Measurements from ENCODE around the gene PPM1N.
A peak's percentile ranks its signal among the peaks of the same experiment; 100 is the strongest.

The PPM1N gene

GRCh38 chr19:45517641-45518468, 19.6 kb downstream of the PPM1N start:
- Histone ChIP-seq H3K36me3 (ENCODE audit: control insufficient read depth, insufficient read depth, low read length) (no peaks in the 10 kb centered on the region), H3K27me3 (ENCODE audit: control insufficient read depth, insufficient read depth, low read length) (no peaks in the 10 kb centered on the region)

GRCh38 chr19:45518469-45518826, 20.2 kb downstream of the PPM1N start:
- no peak overlapping the region for H3K9ac ChIP-seq
- no peak overlapping the region for H3K4me2 ChIP-seq (ENCODE audit: low read length)
- no peaks in the 10 kb centered on the region for H3K9me3 ChIP-seq (ENCODE audit: control insufficient read depth, low read length)
- H3K79me2 ChIP-seq: peaks cover 6% of the 10 kb centered on the region
- no peak overlapping the region for H2AFZ ChIP-seq
- H3K4me1 ChIP-seq: peaks cover 8% of the 10 kb centered on the region
- no peaks in the 10 kb centered on the region for H3K27me3 ChIP-seq (ENCODE audit: control insufficient read depth, insufficient read depth, low read length)
- H3K36me3 ChIP-seq (ENCODE audit: control insufficient read depth, insufficient read depth, low read length): no peaks in the 10 kb centered on the region
- TF ChIP-seq CTCF (IDR thresholded peaks at IDR 0.05): no peak
- no peak overlapping the region for H3K27ac ChIP-seq
- H3K4me3 ChIP-seq (ENCODE audit: low read depth, low read length): no peak overlapping the region

More at GRCh38 chr19:45517641-45518468, 19.6 kb downstream of the PPM1N start:
- Histone ChIP-seq H3K9ac (no peak overlapping the region), H3K9me3 (ENCODE audit: control insufficient read depth, low read length) (no peaks in the 10 kb centered on the region), H3K4me1 (peaks cover 8% of the 10 kb centered on the region), H3K4me3 (ENCODE audit: low read depth, low read length) (no peak overlapping the region), H3K4me2 (ENCODE audit: low read length) (no peak overlapping the region), H3K27ac (no peak overlapping the region), H3K79me2 (peaks cover 6% of the 10 kb centered on the region), H2AFZ (no peak overlapping the region)
- no peak for TF ChIP-seq CTCF (IDR thresholded peaks at IDR 0.05)

GRCh38 chr19:45522010-45522941, 24.0 kb downstream of the PPM1N start:
- no peaks in the 10 kb centered on the region for H3K36me3 ChIP-seq (ENCODE audit: control insufficient read depth, insufficient read depth, low read length)
- H2AFZ ChIP-seq: no peak overlapping the region
- H3K9ac ChIP-seq: no peak overlapping the region
- no peaks in the 10 kb centered on the region for H3K4me1 ChIP-seq
- H3K27me3 ChIP-seq (ENCODE audit: control insufficient read depth, insufficient read depth, low read length): no peaks in the 10 kb centered on the region
- no peak overlapping the region for H3K4me3 ChIP-seq (ENCODE audit: low read depth, low read length)
- no peaks in the 10 kb centered on the region for H3K79me2 ChIP-seq
- H3K9me3 ChIP-seq (ENCODE audit: control insufficient read depth, low read length): no peaks in the 10 kb centered on the region
- no peak for TF ChIP-seq CTCF (IDR thresholded peaks at IDR 0.05)
- no peak overlapping the region for H3K27ac ChIP-seq
- H3K4me2 ChIP-seq (ENCODE audit: low read length): no peak overlapping the region

GRCh38 chr19:45523642-45524256, 25.5 kb downstream of the PPM1N start:
- no peak overlapping the region for H3K27ac ChIP-seq
- H3K9me3 ChIP-seq (ENCODE audit: control insufficient read depth, low read length): no peaks in the 10 kb centered on the region
- no peaks in the 10 kb centered on the region for H3K4me1 ChIP-seq
- no peak overlapping the region for H2AFZ ChIP-seq
- H3K4me3 ChIP-seq (ENCODE audit: low read depth, low read length): no peak overlapping the region
- no peaks in the 10 kb centered on the region for H3K36me3 ChIP-seq (ENCODE audit: control insufficient read depth, insufficient read depth, low read length)
- no peak overlapping the region for H3K9ac ChIP-seq
- no peaks in the 10 kb centered on the region for H3K27me3 ChIP-seq (ENCODE audit: control insufficient read depth, insufficient read depth, low read length)
- no peaks in the 10 kb centered on the region for H3K79me2 ChIP-seq
- H3K4me2 ChIP-seq (ENCODE audit: low read length): no peak overlapping the region
- TF ChIP-seq CTCF (IDR thresholded peaks at IDR 0.05): peak; percentile 96

Measured in parathyroid adenoma (tissue), 2 donors.